Measurements from ENCODE around the gene UNC79.

- TF ChIP-seq CTCF (IDR thresholded peaks at IDR 0.05; ENCODE audit: poor library complexity) (no peak), EZH2 (IDR thresholded peaks at IDR 0.05; ENCODE audit: borderline replicate concordance) (no peak)
Measured at GRCh38 chr14:93669632-93670031, 238.9 kb downstream of the UNC79 start.
